Subcutaneous adipose tissue (tissue), 4 donors: ENCODE measurements around the gene CCDC71. TPM values are rescaled to one million over a fixed set of nuclear protein-coding genes. Genes with fewer than 3 reads are reported as not detected.

Source experiments
- total RNA-seq, 4 donors: library from RNA; depleted of rRNA; stranded (reverse); fragments of >200 nt; gene quantifications; one replicate each; pipeline ENCODE4 v1.1.0, GENCODE V29; 2016
- TF ChIP-seq, protein P1 (sequence below): fragments of 450-650 bp; IDR thresholded peaks from one replicate; pipeline ENCODE4 v1.5.1; 2016; ENCODE audit warnings: low read depth, mild to moderate bottlenecking, control low read depth, antibody characterized with exemption, moderate library complexity

Gene CCDC71
- total RNA-seq, 4 donors from 2014 or later: 18.3 to 28.3 (median 25.1) TPM

DNA sequence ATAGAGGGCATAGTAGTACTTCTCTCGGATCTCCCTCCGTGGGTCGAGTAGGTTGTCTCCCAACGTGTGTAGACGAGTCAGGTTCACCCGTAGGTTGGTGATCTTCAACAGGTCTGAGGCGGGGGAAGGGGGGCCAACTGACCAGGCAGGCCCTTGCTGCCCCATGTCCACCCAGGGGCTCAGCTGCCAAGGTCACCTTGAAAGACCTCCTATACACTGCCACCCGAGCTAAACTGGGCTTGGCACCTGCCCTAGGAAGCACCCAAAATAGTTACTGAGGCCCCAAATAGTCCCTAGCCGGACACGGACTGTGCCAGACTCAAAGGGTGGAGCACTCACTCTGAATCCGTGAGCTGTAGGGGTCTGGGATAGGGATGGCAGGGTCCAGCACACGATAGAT is 35.1 kb downstream of the CCDC71 start:
- TF ChIP-seq, protein P1, sequence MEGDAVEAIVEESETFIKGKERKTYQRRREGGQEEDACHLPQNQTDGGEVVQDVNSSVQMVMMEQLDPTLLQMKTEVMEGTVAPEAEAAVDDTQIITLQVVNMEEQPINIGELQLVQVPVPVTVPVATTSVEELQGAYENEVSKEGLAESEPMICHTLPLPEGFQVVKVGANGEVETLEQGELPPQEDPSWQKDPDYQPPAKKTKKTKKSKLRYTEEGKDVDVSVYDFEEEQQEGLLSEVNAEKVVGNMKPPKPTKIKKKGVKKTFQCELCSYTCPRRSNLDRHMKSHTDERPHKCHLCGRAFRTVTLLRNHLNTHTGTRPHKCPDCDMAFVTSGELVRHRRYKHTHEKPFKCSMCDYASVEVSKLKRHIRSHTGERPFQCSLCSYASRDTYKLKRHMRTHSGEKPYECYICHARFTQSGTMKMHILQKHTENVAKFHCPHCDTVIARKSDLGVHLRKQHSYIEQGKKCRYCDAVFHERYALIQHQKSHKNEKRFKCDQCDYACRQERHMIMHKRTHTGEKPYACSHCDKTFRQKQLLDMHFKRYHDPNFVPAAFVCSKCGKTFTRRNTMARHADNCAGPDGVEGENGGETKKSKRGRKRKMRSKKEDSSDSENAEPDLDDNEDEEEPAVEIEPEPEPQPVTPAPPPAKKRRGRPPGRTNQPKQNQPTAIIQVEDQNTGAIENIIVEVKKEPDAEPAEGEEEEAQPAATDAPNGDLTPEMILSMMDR: no peak

DNA sequence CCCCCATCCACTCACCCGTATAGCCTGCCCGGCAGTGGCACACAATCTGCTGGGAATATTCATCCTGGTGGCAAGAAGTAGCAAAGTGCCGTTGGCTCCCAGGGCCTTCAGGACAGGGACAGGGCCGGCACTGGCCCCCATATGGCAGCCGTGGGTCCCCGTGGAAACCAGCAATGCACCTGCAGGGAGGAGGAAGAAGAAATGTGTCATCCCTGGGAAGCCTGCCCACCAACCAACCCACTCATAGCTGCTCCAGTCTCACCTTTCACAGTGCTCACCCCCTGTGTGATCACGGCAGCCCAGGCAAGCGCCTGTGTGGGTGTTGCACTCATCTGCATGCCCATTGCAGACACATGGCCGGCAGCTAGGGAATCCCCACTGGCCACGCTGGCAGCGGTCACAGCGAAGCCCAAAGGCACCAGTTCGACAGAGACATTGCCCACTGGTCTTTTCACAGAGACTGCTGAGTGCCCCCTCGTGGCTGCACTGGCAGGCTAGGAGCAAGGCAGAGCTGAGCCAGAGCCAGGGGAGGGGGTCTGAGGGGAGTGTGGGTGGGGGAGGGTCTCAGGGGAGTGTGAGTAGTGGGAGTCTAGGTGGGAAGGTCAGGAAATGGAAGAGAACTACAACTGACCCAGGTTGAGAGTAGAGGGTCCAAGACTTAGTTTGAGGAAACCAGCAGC is 41.0 kb downstream of the CCDC71 start:
- TF ChIP-seq, protein P1: no peak

DNA sequence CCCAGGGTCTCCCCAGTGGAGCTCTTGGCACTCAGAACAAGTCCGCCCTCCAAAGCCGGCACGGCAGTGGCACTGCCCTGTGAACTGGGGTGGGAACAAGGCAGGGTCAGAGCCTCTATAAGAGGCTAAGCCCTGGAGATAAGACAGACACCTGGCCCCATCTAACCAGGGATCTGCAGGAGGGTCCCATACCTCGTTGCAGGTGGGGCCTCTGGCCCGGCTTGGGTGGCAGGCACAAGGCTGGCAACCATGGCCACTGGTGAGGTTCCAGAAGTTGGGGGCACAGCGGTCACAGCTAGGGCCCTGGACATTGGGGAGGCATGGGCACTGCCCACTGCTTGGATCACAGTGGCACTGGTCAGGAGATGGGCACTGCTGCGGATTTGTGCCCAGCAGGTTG is 41.9 kb downstream of the CCDC71 start:
- TF ChIP-seq, protein P1: no peak

DNA sequence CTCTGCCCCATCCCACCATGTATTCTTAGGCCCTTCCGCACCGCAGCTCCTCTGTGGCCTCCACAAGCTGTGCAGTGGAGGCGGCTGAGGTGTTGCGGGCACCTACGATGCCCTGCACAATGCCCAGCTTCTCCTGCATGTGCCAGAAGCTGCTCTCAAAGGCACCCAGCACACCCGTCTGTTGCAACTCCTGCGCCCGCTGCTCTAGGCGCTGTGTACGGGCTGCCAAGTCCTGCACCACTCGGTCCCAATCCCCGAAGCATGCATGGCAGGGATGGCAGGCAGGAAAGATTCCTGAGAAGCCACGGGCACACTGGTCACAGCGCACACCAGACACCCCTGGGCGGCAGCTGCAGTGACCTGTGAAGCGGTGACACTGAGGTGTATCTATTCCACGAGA is 42.4 kb downstream of the CCDC71 start:
- TF ChIP-seq, protein P1: no peak

DNA sequence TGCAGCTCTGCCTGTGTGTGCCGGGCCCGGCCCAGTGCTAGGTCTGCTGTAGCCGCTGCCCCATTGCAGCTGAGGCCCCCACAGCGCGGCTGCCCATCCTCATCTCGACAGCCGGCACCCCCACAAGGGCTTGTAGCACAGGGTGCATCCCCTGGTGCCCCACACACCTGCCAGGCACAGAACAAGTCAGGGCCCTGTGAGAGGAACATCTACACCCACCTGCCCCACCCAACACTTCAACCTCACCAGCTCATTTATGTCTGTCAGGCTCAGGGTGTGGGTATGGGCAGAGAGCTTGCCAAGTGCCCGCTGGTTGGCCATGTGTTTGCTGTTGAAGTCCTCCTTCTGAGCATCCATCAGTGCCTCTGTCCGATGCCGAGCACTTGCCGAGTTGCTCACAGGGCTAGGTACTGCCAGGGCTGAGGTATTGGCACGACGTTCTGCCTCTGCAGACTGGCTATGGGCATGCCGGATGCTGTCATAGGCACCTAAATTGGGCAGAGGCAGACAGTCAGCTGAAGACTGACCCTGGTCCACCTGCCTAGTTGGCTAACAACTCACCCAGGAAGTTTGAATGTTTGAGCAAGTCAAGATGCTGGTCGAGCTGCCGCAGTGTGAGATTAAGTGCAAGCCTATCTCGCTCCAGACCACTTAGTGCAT is 43.1 kb downstream of the CCDC71 start:
- TF ChIP-seq, protein P1: no peak

DNA sequence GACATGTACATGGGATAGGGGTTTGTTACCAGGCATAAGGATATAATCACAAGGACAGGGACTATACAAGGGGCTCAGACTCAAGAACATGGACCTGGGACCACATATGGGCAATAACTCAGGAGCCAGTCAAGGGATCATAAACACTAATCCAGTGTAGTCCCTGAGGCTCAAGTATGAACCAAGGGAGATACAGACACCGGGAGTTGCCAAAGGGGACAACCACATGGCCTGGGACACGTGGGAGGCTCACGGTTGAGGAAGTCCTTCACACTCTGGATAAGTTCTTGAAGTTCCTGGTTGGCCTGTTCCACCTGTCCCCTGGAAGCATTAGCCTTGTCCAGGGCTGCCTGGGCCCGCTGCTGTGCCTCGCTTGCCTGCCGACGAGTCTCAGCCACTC is 43.7 kb downstream of the CCDC71 start:
- TF ChIP-seq, protein P1: no peak

DNA sequence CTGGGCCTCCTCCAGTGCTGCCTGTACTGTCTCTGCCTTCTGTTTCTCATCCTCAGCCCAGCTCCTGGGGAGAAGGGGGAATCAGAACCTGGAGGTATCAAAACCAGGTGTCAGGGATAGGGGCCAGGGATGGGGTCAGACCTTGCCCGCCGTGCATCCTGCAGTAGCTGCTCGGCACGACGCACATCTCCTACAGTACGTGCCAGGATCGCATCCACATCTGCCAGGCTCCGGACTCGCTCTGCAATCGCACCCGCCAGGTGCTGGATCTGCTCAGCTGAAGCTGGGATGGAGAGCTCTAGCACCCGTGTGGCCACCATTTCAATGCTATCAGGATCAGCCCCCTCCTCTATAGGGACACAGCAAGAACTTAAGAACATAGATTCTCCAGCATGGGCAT is 44.1 kb downstream of the CCDC71 start:
- TF ChIP-seq, protein P1: no peak
